Activated CD8-positive, alpha-beta memory T cell treated with anti-CD3 and anti-CD28 coated beads for 1 hour (primary cell): ENCODE measurements around the gene CSRNP3.

Experiments
- DNase-seq, 2 donors: peaks; one replicate each; pipeline ENCODE4 v3.0.0-alpha.2; 2020; ENCODE audit warnings: low read depth in 1 of 2; ENCODE audit errors: extremely low read depth in 1 of 2

CSRNP3 gene

DNA sequence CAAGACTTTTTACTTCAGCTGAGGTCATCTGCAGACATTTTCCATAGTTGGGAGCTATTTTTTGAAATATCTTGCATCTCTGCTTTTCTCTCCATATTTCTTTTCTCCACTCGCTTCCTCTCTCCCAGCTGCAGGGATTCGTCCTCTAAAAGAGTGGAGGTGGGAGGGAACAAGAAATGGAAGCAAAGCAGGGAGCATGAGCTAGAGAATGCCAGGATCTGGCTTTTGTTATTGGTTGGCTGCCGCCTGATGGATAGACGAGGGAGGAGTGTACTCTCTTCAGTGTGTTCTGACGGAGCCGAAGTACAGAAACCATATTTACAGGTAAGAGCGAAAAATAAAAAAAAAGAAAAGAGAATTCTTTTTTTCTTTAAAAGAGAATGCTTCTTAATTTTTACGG, at the start of gene CSRNP3:
Gene CSRNP3, plus strand, starts transcription at position 282 of the 400 bp plus-strand sequence. CDS start 125,368 bp downstream, outside the sequence.
- no peak for DNase-seq

DNA sequence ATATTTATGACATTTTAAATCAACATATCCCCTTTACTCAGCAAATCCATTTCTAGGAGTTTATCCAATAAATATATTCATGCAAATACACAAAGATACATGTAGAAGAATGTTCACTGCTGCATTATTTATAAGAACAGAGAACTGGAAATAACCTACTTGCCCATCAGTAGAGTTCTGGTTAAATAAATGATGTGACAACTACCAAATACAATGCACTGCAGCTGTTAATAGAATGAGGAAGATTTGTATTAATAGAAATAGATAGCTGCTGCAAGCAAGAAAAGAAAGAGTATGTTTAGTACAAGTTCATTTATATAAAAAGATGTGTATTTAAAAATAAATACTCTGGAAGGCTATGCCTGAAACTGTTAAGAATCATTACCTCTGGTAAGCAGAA, 49.3 kb upstream of the CSRNP3 start:
- DNase-seq, result no peak

- no peak for DNase-seq
Measured at GRCh38 chr2:165423081-165423480, 46.4 kb upstream of the CSRNP3 start.

DNA sequence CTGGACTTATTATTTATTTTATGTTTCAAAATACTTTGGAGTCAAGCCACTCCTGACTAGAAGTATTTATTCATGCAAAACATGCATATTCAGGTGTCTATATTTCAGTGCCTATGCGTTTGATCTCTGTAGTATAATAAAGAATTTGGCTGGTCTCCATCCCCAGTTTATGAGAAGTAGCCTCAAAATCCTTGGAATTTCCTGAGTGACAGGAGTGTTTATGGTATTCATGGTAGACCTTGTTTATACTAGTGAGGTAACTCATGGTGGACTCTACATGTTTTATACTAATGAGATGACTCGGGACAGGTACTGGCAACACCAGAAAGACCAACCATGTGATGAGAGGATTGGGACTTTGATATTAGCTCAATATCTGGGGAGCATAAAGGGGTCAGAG, 43.9 kb upstream of the CSRNP3 start:
- DNase-seq, result no peak

DNA sequence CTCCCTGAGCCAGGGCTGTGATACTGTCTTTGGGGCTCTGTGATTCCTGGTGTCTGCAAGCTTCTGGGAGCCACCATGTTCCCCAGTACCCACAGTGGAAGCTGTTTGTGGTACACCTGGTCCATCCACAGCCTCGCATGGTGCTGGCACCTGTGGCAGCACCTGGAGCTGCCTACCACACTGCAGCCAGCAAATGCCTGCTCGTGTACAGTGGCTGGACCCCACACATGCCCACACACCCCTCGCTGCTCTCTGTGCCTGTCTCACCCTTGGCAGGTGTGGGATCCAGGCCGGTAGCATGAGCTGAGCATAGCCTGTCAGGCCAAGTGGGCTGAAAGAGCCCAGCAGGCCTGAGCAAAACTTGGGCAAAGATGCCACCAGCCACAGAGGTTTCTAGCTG, 41.8 kb upstream of the CSRNP3 start:
- no peak for DNase-seq

GRCh38 chr2:165428926-165429325, 40.6 kb upstream of the CSRNP3 start:
- DNase-seq, result no peak

DNA sequence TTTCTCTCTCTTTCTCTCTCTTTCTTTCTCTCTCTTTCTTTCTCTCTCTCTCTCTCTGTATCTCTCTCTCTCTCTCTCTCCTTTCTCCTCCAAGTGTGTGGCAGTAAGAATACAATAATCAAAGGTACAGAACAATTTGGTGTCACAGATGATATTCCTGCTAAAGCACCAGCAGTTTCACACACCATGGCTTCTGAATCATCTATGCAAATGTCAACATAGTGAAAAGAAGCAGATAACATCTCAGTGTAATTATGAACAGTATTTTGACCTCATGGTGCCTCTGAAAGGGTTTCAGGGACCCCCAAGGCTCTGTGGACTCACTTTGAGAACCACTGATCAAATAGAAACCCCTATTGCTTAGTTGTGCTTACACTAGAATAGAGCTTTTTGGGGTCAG, 38.5 kb upstream of the CSRNP3 start:
- no peak for DNase-seq

- no peak for DNase-seq
Measured at GRCh38 chr2:165432234-165432966, 37.1 kb upstream of the CSRNP3 start.

DNA sequence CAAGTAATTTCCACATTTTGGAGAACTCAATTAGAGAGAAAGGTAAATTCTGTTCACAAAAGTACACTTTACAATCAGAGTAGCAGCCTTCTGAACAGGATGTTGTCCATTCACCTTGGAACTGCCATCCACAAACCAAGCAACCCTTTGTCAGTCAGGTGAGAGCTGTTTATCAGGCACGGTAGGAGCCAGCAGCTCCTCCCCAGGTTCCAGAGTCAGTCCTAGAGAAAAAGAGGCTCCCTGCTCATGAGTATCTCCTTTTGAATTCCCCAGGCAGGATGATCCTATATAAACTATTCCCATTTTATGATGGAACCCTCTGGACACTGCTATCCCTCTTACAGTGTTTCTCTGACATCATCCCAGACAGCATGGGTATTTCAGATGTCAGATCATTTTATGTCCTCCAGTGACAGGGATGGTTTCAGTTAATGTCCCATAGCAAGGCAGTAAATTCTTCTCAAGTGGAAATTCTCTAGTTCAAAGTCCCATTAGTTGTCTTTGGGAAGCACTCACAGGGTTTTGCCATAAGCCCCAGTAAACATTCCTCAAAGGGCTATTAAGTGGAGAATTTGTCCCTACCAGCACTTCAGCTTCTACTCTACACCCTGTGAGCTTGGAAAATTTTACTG, 34.5 kb upstream of the CSRNP3 start:
- DNase-seq, result no peak

GRCh38 chr2:165435611-165436010, 33.9 kb upstream of the CSRNP3 start:
- DNase-seq, result no peak

DNA sequence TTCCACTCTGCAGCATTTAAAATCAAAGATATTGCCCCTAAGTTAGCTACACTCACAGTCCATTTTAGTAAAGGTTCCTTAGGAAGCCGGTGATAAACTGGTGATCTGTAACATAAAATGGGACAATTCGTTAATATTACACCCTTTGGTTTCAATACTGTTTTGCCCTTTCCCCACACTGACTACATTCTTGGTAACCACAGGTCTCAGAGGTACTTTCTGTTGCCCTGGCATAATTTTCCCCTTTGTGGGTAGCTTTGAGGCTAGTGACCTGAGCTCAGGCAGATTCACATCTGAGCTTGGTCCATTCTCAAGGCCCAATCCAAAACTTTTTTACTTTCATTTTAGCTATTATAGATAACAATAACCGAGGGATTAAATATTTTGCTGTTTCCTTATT, 32.9 kb upstream of the CSRNP3 start:
- no peak for DNase-seq

DNA sequence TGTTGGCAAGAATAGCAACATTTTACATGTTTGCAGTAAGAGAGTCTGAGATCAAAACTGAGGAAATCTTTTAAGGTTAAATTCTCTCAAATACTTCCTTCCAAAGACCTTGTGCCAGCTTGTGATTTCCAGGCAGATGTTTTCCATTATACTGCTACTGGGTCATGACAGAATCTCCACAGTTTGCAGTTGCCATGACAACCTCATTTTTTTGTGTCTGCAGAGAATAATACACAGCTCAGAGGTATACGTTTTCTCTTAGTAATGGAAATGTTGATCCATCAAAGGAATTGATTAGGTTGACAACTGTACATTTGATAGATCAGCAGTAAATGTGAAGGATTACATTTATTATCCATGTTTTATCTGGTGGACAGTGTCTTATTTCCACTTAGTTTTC, 29.1 kb upstream of the CSRNP3 start:
- no peak for DNase-seq

GRCh38 chr2:165443511-165443910, 26.0 kb upstream of the CSRNP3 start:
- DNase-seq, result no peak

DNA sequence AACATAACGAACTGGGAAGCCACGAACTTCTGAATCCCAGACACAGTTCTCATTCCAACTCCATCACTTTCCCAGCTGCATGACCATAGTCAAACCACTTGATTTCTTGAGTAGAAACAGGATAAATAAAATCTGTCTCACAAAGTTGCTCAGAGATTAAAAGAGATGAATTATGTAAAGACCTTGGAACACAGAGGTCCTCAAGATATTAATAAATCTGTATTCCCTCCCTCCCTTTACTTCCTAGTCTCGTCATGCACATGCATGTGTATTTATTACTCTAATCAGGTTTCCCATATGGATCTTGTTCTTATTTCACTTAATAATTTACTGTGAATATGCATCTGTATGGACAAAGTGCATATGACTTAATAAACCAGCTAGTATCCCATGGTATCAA, 21.1 kb upstream of the CSRNP3 start:
- no peak for DNase-seq

- DNase-seq, result no peak
Measured at GRCh38 chr2:165450156-165450555, 19.3 kb upstream of the CSRNP3 start.

- DNase-seq, result no peak
Measured at GRCh38 chr2:165452327-165452726, 17.2 kb upstream of the CSRNP3 start.

DNA sequence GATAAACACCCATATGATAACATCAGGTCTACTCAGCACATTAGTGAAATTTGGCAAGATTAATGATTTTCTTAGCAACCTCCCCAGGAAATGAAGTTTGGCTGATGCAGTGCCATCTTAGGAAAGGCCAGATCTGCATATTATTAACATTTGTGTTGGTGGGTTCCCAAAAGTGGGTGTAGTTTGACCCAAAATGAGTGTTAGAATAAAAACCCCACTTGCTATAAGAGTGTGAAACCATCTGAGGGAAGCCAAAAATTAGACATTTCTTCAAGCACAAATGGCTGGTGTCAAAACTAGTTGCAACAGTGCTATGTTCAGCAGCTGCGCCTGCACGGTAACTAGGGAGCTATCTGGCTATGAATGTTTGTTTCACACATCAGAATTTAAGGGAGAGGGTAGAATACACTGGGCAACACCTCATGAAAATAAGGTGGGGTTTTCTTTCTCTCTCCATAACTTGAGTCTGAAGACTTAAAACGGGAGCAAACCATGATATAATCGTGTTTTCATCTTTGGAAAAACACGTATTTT, 15.9 kb upstream of the CSRNP3 start:
- no peak for DNase-seq

DNA sequence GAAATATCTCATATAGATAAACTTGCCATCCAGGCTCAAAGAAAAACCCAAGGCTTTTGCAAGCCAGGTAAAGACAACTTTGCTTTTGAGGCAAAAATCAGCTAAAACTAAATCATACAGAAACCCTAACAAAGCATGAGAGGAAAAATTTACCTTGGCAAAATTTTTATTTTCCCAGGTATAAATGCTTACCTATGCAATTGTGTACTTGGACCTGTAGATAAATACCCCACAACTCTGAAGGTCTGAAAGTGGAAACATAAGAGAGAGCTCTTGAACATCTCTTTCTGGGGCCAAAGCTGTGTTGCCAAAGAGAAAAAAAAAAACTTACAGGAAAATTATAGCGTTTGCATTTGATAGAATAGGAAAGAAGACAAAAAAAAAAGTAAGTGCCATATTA, 14.6 kb upstream of the CSRNP3 start:
- no peak for DNase-seq

DNA sequence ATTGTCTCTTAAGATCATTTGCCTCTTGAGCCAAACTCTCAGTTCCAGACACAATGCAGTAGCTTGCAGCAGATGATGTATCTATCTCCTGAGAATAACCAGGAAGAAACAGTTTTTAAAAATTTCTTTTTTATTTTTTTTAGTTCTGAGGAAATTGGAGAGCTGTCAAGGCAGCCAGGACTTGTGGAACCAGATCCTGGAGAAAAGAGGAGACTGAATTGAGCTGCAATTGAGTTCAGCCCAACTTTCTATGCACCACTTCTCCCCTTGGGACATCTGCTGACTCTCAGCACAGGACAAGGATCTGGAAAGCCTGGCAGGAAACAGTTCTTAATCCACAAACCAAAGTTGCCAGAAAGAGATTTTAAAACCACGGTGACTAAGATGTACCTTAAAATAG, 13.5 kb upstream of the CSRNP3 start:
- DNase-seq, result no peak

DNA sequence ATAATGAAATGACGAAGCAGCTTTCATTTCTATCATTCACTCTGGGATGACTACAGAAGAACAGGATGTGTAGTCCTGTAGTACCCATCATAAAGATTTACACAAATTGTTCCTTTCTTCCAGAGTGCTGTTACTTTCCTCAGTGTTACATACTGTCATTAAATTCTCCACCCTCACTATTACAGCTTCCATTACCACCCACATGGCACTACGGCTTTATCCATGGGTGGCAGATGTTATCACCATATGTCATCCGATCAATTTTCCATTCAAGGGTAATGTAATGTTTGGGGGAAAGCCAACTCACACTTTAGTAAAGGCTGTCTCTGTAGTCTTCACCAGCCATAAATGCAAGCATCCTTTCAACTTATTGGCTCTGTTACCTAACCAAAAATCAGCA, 7.1 kb upstream of the CSRNP3 start:
- no peak for DNase-seq

DNA sequence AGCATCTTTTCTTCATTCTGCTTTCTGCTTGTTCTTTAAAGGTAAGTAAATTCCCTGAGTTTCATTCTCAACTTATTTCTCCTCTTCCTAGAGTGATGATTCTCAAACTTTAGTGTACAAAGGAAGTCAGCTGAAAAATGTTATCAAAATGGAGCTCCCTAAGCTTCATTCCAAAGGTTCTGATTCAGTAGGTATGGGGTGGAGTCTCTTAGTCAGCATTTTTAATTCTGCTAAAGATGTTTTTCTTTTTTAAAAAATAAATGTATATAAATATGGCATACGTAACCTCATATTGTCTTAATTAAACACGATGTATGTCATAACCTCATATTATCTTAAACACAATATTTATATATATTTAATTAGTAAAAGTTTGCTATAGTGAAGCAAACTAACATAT, 3.1 kb upstream of the CSRNP3 start:
- DNase-seq, result no peak

DNA sequence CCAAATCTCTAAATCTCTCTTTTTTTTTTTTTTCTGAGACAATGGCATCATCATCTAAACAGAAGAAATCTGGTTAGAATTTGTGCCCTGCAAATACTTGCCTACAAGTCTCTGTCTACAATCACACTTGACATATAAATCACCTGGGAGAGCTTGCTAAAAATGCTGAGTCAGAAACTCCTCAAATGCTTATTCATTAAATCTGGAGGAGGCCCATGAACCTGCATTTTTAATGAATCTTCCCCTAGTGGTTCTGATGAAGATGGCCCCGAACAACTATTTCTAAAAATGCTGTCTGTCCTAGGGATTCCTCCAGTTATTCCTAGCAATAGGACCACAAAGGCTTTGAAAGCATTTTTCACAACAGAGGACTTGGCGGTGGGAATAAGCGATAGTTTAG, 1.6 kb upstream of the CSRNP3 start:
- DNase-seq, result no peak

DNA sequence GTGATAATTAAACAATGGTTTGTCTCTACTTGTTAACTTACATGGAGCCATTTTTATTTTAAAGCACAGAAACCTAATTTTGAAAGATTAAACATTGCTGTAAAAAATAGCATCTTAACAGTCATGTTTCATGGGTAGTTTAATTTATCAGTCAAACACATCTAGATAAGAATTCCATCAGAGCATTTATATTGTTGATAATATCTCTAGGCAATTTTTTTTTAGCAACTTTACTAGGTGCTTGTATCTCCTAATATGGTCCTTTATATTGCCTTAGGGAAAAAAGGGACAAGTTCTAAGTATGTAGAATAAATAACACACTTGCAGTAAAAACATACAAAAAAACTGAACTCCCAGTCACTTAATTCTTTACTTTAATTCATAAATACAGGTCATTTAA, 863 bp downstream of the CSRNP3 start:
- no peak for DNase-seq
